OCI-LY3 (cell line): ENCODE results near the gene NAXE.
"Not testable (repeated sequence)": the region's sequence is repeated elsewhere in the genome, so short reads cannot be mapped to it uniquely, and the experiment has no call there.

Source experiments
- H2AFZ ChIP-seq: fragments of 200-600, 300-600 bp; shearing (Covaris generic); 2 replicates; pipeline ENCODE4 v1.6.0; 2014; ENCODE audit warnings: antibody characterized with exemption, low read depth, low read length
- H3K27ac ChIP-seq: fragments of 200-600, 300-600 bp; sonication (generic); 2 replicates; pipeline ENCODE4 v1.5.1; 2014; ENCODE audit warnings: mild to moderate bottlenecking, low read length, moderate library complexity, mixed read lengths
- H3K27me3 ChIP-seq: fragments of 200-600, 300-600 bp; sonication (generic); 2 replicates; pipeline ENCODE4 v1.6.1; 2014; ENCODE audit warnings: low read depth, low read length, mixed read lengths
- H3K36me3 ChIP-seq: fragments of 200-600, 300-600 bp; sonication (generic); replicated peaks from 2 replicates; pipeline ENCODE3; 2014; ENCODE audit warnings: low read depth, low read length, mixed read lengths
- H3K4me1 ChIP-seq: fragments of 300-600, 200-600 bp; sonication (generic); 2 replicates; pipeline ENCODE4 v1.6.1; 2014; ENCODE audit warnings: low read length, mixed read lengths
- H3K4me2 ChIP-seq: fragments of 200-600, 300-600 bp; sonication (generic); 2 replicates; pipeline ENCODE4 v1.6.1; 2014; ENCODE audit warnings: low read length, mixed read lengths
- H3K4me3 ChIP-seq: fragments of 300-600, 200-600 bp; sonication (generic); 2 replicates; pipeline ENCODE4 v1.5.1; 2014; ENCODE audit warnings: antibody characterized with exemption, mild to moderate bottlenecking, low read length, moderate library complexity
- H3K79me2 ChIP-seq: fragments of 300-600, 200-600 bp; shearing (Covaris generic); 2 replicates; pipeline ENCODE4 v1.6.1; 2014; ENCODE audit warnings: mild to moderate bottlenecking, low read length, mixed read lengths
- H3K9ac ChIP-seq: fragments of 300-600, 200-600 bp; shearing (Covaris generic); 2 replicates; pipeline ENCODE4 v1.6.0; 2014; ENCODE audit warnings: mild to moderate bottlenecking, low read length, moderate library complexity
- H3K9me3 ChIP-seq: fragments of 200-600, 300-600 bp; shearing (Covaris generic); 2 replicates; pipeline ENCODE4 v1.6.1; 2014; ENCODE audit warnings: low read length, mixed read lengths; ENCODE audit not compliant: insufficient read depth
- H4K20me1 ChIP-seq: fragments of 200-600, 300-600 bp; sonication (generic); 2 replicates; pipeline ENCODE4 v1.6.1; 2016; ENCODE audit warnings: low read length, mixed read lengths; ENCODE audit not compliant: insufficient read depth
- CTCF ChIP-seq: fragments of 200-600, 300-600 bp; sonication (generic); IDR thresholded peaks from 2 replicates; pipeline ENCODE4 v1.5.1; 2014; ENCODE audit warnings: antibody characterized with exemption, low read length, low read depth
- EZH2phosphoT487 ChIP-seq: fragments of 200-600 bp; shearing (Covaris generic); IDR thresholded peaks from 2 replicates; pipeline ENCODE4 v1.6.1; 2018; ENCODE audit warnings: antibody characterized with exemption, mixed run types, low read depth

Gene NAXE

GRCh38 chr1:156550346-156550745, 41.2 kb upstream of the NAXE start:
- H3K9me3 ChIP-seq, result no peaks in the 10 kb centered on the region
- no peak overlapping the region for H3K9ac ChIP-seq
- TF ChIP-seq EZH2phosphoT487, result no peak
- H3K27me3 ChIP-seq, result no peaks in the 10 kb centered on the region
- H4K20me1 ChIP-seq, result no peaks in the 10 kb centered on the region
- H3K79me2 ChIP-seq, result no peaks in the 10 kb centered on the region
- H3K4me3 ChIP-seq, result no peak overlapping the region
- H3K4me1 ChIP-seq, result 0 out of 2 replicates have a peak, but pooled peaks cover 3% of the 10 kb centered on the region
- no peak overlapping the region for H3K27ac ChIP-seq
- no peak overlapping the region for H2AFZ ChIP-seq
- no peaks in the 10 kb centered on the region for H3K36me3 ChIP-seq
- no peak overlapping the region for H3K4me2 ChIP-seq

GRCh38 chr1:156551066-156551643, 40.4 kb upstream of the NAXE start:
- H3K9me3 ChIP-seq, result no peaks in the 10 kb centered on the region
- H3K4me3 ChIP-seq, result no peak overlapping the region
- no peak overlapping the region for H3K27ac ChIP-seq
- TF ChIP-seq EZH2phosphoT487 (no peak), CTCF (no peak)
- H3K36me3 ChIP-seq, result no peaks in the 10 kb centered on the region
- H3K4me1 ChIP-seq, result 0 out of 2 replicates have a peak, but pooled peaks cover 3% of the 10 kb centered on the region
- no peaks in the 10 kb centered on the region for H4K20me1 ChIP-seq
- H2AFZ ChIP-seq, result no peak overlapping the region
- no peak overlapping the region for H3K4me2 ChIP-seq
- no peak overlapping the region for H3K9ac ChIP-seq
- no peaks in the 10 kb centered on the region for H3K79me2 ChIP-seq
- H3K27me3 ChIP-seq, result no peaks in the 10 kb centered on the region

GRCh38 chr1:156551869-156552268, 39.7 kb upstream of the NAXE start:
- no peak overlapping the region for H3K9ac ChIP-seq

DNA sequence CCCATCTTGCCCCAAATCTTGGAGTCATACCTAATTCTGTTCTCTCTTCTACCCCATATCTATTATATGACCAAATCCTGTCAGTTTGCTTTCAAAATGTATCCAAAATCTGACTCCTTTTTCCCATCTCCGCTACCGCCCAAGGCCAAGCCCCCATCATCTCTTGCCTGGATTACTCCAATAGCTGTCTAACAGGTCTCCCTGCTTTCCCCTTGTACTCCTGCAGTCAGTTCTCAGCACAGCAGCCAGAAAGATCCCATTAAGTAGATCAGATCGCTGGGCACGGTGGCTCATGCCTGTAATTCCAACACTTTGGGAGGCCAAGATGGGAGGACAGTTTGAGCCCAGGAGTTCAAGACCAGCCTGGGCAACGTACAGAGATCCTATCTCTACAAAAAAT, 39.1 kb upstream of the NAXE start:
- H3K9me3 ChIP-seq, result no peaks in the 10 kb centered on the region
- H3K79me2 ChIP-seq, result no peaks in the 10 kb centered on the region
- H3K36me3 ChIP-seq, result no peaks in the 10 kb centered on the region
- no peak overlapping the region for H3K27ac ChIP-seq
- 0 out of 2 replicates have a peak, but pooled peaks cover 3% of the 10 kb centered on the region for H3K4me1 ChIP-seq
- H3K4me3 ChIP-seq, result no peak overlapping the region
- H3K27me3 ChIP-seq, result no peaks in the 10 kb centered on the region
- H3K9ac ChIP-seq, result no peak overlapping the region
- no peak overlapping the region for H3K4me2 ChIP-seq
- no peak overlapping the region for H2AFZ ChIP-seq
- no peaks in the 10 kb centered on the region for H4K20me1 ChIP-seq
- TF ChIP-seq CTCF (no peak), EZH2phosphoT487 (no peak)

More at GRCh38 chr1:156551869-156552268, 39.7 kb upstream of the NAXE start:
- Histone ChIP-seq H3K4me1 (0 out of 2 replicates have a peak, but pooled peaks cover 3% of the 10 kb centered on the region), H3K79me2 (no peaks in the 10 kb centered on the region), H3K27me3 (no peaks in the 10 kb centered on the region), H3K27ac (no peak overlapping the region), H2AFZ (no peak overlapping the region), H3K4me2 (no peak overlapping the region), H4K20me1 (no peaks in the 10 kb centered on the region), H3K36me3 (no peaks in the 10 kb centered on the region), H3K9me3 (no peaks in the 10 kb centered on the region), H3K4me3 (no peak overlapping the region)
- TF ChIP-seq EZH2phosphoT487 (no peak), CTCF (no peak)

DNA sequence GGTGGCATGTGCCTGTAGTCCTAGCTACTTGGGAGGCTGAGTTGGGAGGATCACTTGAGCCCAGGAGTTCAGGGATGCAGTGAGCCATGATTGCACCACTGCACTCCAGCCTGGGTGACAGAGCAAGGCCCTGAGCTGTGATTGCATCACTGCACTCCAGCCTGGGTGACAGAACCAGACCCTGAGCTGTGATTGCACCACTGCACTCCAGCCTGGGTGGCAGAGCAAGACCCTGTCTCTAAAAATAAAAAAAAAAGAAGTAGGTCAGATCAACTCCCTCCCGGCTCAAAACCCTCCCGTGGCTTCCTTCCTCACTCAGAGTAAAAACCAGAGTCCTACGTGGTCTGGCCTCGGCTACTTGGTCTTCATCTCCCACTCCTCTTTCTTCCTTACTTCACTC, 38.6 kb upstream of the NAXE start:
- not testable (repeated sequence) for H3K4me2 ChIP-seq, H3K9me3 ChIP-seq, H4K20me1 ChIP-seq, H3K36me3 ChIP-seq, H3K4me1 ChIP-seq, H3K9ac ChIP-seq, H3K27ac ChIP-seq, H3K27me3 ChIP-seq, H3K4me3 ChIP-seq, H2AFZ ChIP-seq, H3K79me2 ChIP-seq
